Mesodermal cell (in vitro differentiated cells): ENCODE data around the gene DNAL1.
"Not testable (repeated sequence)": the region's sequence is repeated elsewhere in the genome, so short reads cannot be mapped to it uniquely, and the experiment has no call there.

Experiments
- H3K27ac ChIP-seq: 2 replicates; pipeline ENCODE4 v1.7.0; 2013; ENCODE audit warnings: mild to moderate bottlenecking, low read depth, low read length, moderate library complexity; ENCODE audit not compliant: severe bottlenecking
- H3K36me3 ChIP-seq: 2 replicates; pipeline ENCODE4 v1.7.1; 2013; ENCODE audit warnings: mild to moderate bottlenecking, low read length, moderate library complexity; ENCODE audit not compliant: control insufficient read depth, insufficient read depth
- H3K4me1 ChIP-seq: one replicate; pipeline ENCODE4 v1.7.1; 2013; ENCODE audit warnings: mild to moderate bottlenecking, low read length; ENCODE audit not compliant: insufficient read depth, control insufficient read depth, poor library complexity, severe bottlenecking
- H3K4me3 ChIP-seq: 2 replicates; pipeline ENCODE4 v1.7.0; 2013; ENCODE audit warnings: low read length, control low read depth, mild to moderate bottlenecking; ENCODE audit not compliant: insufficient read depth, poor library complexity, severe bottlenecking; ENCODE audit errors: extremely low read depth
- H3K9me3 ChIP-seq: 2 replicates; pipeline ENCODE4 v1.7.1; 2013; ENCODE audit warnings: mild to moderate bottlenecking, low read length, moderate library complexity; ENCODE audit not compliant: control insufficient read depth
- WGBS, 2 experiments: methylation state at CpG; one replicate each; pipeline ENCODE4 v1.1.5; 2013; ENCODE audit warnings: missing lambda C conversion rate in 2 of 2; ENCODE audit not compliant: insufficient coverage in 2 of 2; 5-methylcytosine and 5-hydroxymethylcytosine counted together

The DNAL1 gene

GRCh38 chr14:73700325-73700724 lies 55.5 kb downstream of the DNAL1 start:
- no peaks in the 10 kb centered on the region for H3K4me1 ChIP-seq
- no peak overlapping the region for H3K27ac ChIP-seq
- H3K9me3 ChIP-seq = no peaks in the 10 kb centered on the region
- peaks cover 13% of the 10 kb centered on the region for H3K36me3 ChIP-seq
- 88 to 100% methylated on average over 1 of the region's 1 CpG for WGBS, 2 experiments
- no peak overlapping the region for H3K4me3 ChIP-seq

DNA sequence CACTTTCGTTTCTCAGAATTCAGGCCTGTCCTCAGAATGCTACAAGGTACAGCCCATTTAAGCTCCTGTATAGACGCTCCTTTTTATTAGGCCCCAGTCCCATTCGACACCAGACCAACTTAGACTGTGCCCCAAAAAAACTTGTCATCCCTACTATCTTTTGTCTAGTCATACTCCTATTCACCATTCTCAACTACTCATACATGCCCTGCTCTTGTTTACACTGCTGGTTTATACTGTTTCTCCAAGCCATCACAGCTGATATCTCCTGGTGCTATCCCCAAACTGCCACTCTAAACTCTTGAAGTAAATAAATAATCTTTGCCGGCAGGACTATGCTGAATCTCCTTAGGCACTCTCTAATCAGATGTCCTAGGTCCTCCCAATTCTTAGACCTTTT lies 63.3 kb downstream of the DNAL1 start:
- not testable (repeated sequence) for H3K27ac ChIP-seq, H3K4me1 ChIP-seq, H3K4me3 ChIP-seq, H3K36me3 ChIP-seq, H3K9me3 ChIP-seq
- 100% methylated on average over 1 to 2 of the region's 4 CpGs for WGBS, 2 experiments

DNA sequence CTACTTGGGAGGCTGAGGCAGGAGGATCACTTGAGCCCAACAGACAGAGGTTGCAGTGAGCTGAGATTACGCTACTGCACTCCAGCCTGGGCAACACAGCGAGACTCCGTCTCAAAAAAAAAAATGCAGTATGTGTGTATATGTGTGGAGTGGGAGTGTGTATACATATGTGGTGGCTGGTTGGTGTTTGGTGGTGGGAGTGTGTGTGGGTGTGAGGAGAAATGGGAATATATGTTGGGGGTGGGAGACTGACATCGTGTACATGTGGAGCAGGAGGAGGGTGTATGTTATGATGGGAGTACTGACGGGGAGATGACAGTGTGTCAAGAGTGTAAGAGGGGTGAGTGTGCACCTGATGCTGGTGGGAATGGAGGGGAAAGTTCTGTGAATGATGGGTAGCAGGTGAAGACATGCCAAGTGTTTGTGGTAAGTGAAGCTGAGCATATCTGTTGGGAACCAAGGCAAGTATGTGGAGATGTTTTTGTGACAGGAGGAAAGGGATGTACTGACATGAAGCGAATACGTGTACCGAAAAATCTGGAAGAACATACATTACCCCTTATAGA lies 65.2 kb downstream of the DNAL1 start:
- WGBS, 2 experiments = 86 to 100% methylated on average over 4 to 5 of the region's 8 CpGs

GRCh38 chr14:73710737-73711136 lies 66.0 kb downstream of the DNAL1 start:
- H3K4me3 ChIP-seq = no peak overlapping the region

More for the DNA sequence above, 65.2 kb downstream of the DNAL1 start:
- Histone ChIP-seq H3K27ac (no peak overlapping the region), H3K4me1 (peaks cover 6% of the 10 kb centered on the region), H3K9me3 (no peaks in the 10 kb centered on the region), H3K36me3 (no peaks in the 10 kb centered on the region), H3K4me3 (no peak overlapping the region)

DNA sequence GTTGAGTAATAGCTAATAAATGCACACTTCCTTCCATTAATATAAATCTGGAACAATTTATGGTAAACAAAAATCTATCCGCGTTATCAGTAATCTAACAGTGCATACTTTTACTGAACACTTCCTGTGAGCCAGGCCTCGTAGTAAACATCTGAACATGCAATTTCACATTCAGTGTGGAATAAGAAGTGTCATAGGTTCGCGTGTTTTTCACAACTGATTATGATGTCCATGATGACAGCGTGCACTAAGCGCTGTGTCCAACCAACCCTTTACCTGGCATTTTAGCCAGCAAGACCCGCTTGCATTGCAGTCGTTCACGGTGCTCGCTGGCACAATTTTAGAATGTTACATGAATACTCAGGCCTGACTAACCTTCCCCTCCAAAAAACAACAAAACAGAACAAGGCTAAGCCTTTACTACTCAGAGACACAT lies 67.3 kb downstream of the DNAL1 start:
- H3K36me3 ChIP-seq = peaks cover 18% of the 10 kb centered on the region
- WGBS, 2 experiments = 79% methylated on average over 7 to 9 of the region's 11 CpGs
- peaks cover 6% of the 10 kb centered on the region for H3K4me1 ChIP-seq
- H3K4me3 ChIP-seq = peak overlapping the region; percentile 75
- no peaks in the 10 kb centered on the region for H3K9me3 ChIP-seq
- H3K27ac ChIP-seq = no peak overlapping the region

More at GRCh38 chr14:73710737-73711136, 66.0 kb downstream of the DNAL1 start:
- Histone ChIP-seq H3K36me3 (peaks cover 6% of the 10 kb centered on the region), H3K4me1 (peaks cover 6% of the 10 kb centered on the region), H3K27ac (no peak overlapping the region), H3K9me3 (no peaks in the 10 kb centered on the region)
- WGBS, 2 experiments = 76 to 87% methylated on average over 5 of the region's 5 CpGs

GRCh38 chr14:73712540-73713180 lies 67.9 kb downstream of the DNAL1 start:
- H3K4me1 ChIP-seq = peaks cover 6% of the 10 kb centered on the region
- peaks cover 24% of the 10 kb centered on the region for H3K36me3 ChIP-seq
- H3K4me3 ChIP-seq = peak overlapping the region; percentile 75
- 2 to 6% methylated on average over 12 to 19 of the region's 20 CpGs for WGBS, 2 experiments
- no peaks in the 10 kb centered on the region for H3K9me3 ChIP-seq
- H3K27ac ChIP-seq = no peak overlapping the region

DNA sequence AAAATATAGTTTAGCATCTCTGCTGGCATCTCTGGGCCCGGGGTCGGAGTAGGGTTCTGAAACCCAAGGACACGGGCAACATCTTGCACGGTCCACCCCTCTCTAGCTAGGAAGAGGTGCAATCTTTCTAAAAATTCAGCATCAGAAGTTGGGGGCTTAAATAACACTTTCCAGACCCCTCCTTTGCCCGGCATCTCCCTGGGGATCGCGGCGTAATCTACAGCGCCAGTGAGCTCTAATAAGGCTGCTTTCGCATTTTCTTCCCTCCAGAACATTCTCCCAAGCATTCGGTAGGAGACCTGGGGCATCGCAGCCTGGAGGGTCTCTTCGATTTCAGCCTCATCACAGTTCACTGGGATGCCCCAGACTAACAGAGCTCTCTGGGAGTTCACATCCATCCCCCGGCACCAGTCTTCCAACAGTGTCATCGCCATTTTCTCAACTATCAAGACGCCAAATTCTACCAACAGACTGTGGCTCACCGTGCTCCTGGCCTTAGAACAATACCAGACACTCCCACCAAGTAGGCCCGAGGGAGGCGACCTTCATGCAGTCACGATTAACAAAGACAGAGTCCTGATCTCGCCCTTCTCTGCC lies 68.5 kb downstream of the DNAL1 start:
- H3K9me3 ChIP-seq = no peaks in the 10 kb centered on the region
- WGBS, 2 experiments = 0 to 1% methylated on average over 17 to 19 of the region's 21 CpGs

GRCh38 chr14:73713803-73714655 lies 69.2 kb downstream of the DNAL1 start, which contains the start of gene PNMA1:
TSS of gene PNMA1 (minus strand) at chr14:73714384. CDS start at chr14:73713639, 745 bp downstream.
- Histone ChIP-seq H3K4me3 (peak within 1 kb of the TSS; percentile 75), H3K36me3 (peaks cover 32% of the 10 kb centered on the region), H3K27ac (peak within 1 kb of the TSS; percentile 91), H3K4me1 (peaks cover 19% of the 10 kb centered on the region), H3K9me3 (no peaks in the 10 kb centered on the region)
- WGBS, 2 experiments = 0% methylated on average over 64 to 89 of the region's 113 CpGs

More for the DNA sequence above, 68.5 kb downstream of the DNAL1 start:
- Histone ChIP-seq H3K27ac (peak overlapping the region; percentile 91), H3K4me3 (peak overlapping the region; percentile 75), H3K36me3 (peaks cover 29% of the 10 kb centered on the region), H3K4me1 (peaks cover 13% of the 10 kb centered on the region)

DNA sequence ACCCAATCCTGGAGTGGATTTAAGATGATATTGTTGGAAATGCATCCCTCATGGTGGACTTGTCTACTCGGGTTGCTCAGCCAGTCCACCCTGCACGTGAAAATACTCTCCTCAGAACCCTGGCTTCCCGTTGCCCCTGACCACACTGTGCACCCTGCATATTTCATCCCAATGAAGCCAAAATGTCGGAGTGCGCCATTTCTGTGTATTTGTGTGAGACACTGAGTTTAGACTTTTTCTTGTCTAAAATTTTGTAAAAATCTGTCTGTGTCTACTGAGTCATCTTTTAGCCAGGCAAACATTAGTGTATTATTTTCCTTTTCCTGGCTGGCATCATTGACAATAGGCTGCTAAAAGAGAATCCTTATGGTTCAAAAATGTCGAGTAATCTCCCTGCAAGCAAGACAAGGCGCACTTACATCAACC lies 69.9 kb downstream of the DNAL1 start:
- no peaks in the 10 kb centered on the region for H3K9me3 ChIP-seq
- peak overlapping the region; percentile 91 for H3K27ac ChIP-seq
- WGBS, 2 experiments = 0 to 75% methylated on average over 2 to 5 of the region's 7 CpGs
- peaks cover 19% of the 10 kb centered on the region for H3K4me1 ChIP-seq
- peaks cover 37% of the 10 kb centered on the region for H3K36me3 ChIP-seq
- H3K4me3 ChIP-seq = peak overlapping the region; percentile 75

GRCh38 chr14:73715707-73716106 lies 70.9 kb downstream of the DNAL1 start:
- WGBS, 2 experiments = 88 to 100% methylated on average over 2 to 4 of the region's 4 CpGs
- Histone ChIP-seq H3K9me3 (no peaks in the 10 kb centered on the region), H3K36me3 (peaks cover 46% of the 10 kb centered on the region), H3K27ac (no peak overlapping the region), H3K4me3 (no peak overlapping the region), H3K4me1 (peaks cover 19% of the 10 kb centered on the region)
